GM12891 (cell line): ENCODE data around the gene KIF21B.

Experiments
- PAX5 ChIP-seq: IDR thresholded peaks from 2 replicates; pipeline ENCODE4 v1.6.1; 2011; ENCODE audit warnings: low read length, moderate library complexity, mild to moderate bottlenecking; ENCODE audit not compliant: insufficient read depth, severe bottlenecking
- POLR2A ChIP-seq: IDR thresholded peaks from 2 replicates; pipeline ENCODE4 v1.6.1; 2011; ENCODE audit warnings: low read depth, low read length, control low read depth
- POLR2AphosphoS5 ChIP-seq: IDR thresholded peaks from 2 replicates; pipeline ENCODE4 v1.6.1; 2011; ENCODE audit warnings: low read depth, low read length, control low read depth
- POU2F2 ChIP-seq: IDR thresholded peaks from 2 replicates; pipeline ENCODE4 v1.6.1; 2011; ENCODE audit warnings: low read depth, mild to moderate bottlenecking, control low read depth, low read length, moderate library complexity
- SPI1 ChIP-seq: IDR thresholded peaks from 2 replicates; pipeline ENCODE4 v1.6.1; 2011; ENCODE audit warnings: low read depth, low read length, control low read depth
- TAF1 ChIP-seq: IDR thresholded peaks from 2 replicates; pipeline ENCODE4 v1.6.1; 2011; ENCODE audit warnings: low read depth, low read length, control low read depth

- no peak for TF ChIP-seq POLR2AphosphoS5
- no peak for TF ChIP-seq TAF1
- no peak for TF ChIP-seq POLR2A
- no peak for TF ChIP-seq POU2F2
- no peak for TF ChIP-seq PAX5
- TF ChIP-seq SPI1, result no peak
Observed at GRCh38 chr1:200954434-200954833, 69.1 kb downstream of the KIF21B start.
